HCEC 1CT (cell line): ENCODE results near the gene ARL4A.
"Not testable (repeated sequence)": the region's sequence is repeated elsewhere in the genome, so short reads cannot be mapped to it uniquely, and the experiment has no call there.

Source experiments
- DNase-seq: peaks from one replicate; pipeline ENCODE4 v3.0.0-alpha.2; 2017

Gene ARL4A

GRCh38 chr7:12670000-12670729, 17.3 kb upstream of the ARL4A start:
- peak; percentile 77 for DNase-seq

- peak; percentile 21 for DNase-seq
Measured at GRCh38 chr7:12670743-12671520, 16.5 kb upstream of the ARL4A start.

DNA sequence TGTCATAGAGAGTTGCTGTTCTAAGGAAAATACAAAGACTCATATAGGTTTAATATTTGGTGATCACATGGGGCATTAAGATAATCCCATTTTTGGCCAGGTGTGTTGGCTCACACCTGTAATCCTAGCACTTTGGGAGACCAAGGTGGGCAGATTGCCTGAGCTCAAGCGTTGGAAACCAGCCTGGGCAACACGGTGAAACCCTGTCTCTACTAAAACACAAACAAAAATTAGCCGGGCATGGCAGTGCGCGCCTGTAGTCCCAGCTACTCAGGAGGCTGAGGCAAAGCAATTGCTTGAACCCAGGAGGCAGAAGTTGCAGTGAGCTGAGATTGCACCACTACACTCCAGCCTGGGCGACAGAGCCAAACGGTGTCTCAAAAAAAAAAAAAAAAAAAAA, 14.0 kb upstream of the ARL4A start:
- DNase-seq, result not testable (repeated sequence)

DNA sequence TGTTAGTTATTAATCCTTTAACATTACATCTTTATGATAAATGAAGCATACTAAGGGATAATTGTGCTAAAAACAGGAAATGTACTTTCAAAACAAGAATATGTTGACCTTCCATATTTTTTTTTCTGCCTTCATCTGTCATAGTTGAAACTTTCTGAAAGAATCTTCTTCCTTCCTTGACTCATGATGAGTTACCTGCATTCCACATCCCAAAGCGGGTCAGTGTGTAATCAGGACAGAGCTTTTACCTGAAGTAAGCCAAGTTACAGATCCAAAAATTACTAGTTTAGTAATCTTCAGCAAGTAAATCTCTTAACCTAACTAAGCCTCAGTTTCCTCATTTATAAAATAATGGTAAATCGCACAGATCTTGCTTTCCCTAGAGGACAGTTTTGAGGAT, 13.4 kb upstream of the ARL4A start:
- DNase-seq, result no peak

GRCh38 chr7:12674861-12675260, 12.6 kb upstream of the ARL4A start:
- peak; percentile 54 for DNase-seq

DNA sequence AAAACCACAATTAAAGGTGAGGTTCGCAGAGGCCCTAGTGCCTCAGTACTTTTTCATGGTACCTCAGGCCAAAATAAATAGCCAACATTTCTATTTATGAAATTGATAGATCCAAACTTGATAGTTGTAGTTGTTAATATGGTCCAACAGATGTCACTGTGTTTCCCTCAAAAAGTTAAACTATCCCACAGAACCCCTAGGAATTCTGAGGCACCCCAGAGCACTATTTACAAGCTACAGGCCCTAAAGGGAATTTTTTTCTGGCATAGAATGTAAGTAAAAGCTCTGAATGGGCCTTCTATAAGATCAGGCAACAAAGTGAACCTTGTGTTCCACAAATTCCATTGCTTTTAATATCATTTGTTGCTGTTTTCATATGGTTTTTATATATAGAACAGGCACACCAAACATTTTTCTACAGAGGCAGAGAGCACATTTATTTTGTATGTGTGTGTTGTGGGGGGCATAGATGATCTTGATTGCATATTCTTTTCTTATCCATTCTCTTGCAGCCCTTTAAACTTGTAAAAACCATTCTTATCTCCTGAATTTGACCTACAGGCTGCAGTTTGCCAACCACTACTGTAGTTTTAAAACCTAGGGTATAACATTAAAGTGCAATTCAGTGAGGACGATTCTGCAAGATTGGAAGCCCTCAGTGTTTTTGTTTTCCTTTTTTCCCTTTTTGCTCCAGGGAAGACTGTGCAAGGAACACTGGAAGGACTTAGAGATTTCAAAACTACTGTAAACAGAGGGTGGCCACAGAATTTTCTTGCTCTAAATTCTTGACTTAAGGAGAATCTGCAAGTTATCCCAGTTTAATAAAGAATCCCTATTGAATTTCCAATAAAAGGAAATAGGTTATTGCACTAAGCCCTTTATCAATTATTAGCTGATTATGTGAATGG, 3.5 kb upstream of the ARL4A start:
- DNase-seq, result peak; percentile 60

DNA sequence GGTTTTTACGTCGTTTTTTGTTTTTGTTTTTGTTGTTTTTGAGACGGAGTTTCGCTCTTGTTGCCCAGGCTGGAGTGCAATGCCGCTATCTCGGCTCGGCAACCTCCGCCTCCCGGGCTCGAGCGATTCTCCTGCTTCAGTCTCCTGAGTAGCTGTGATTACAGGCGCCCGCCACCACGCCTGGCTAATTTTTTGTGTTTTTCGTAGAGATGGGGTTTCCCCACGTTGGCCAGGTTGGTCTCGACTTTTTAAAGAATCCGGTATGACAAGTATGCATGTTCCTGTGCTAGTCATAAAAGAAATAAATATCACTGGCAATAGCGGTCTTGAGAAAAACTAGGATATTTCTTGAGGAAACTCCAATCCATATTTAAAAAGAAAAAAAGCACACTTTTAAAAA, 2.7 kb upstream of the ARL4A start:
- no peak for DNase-seq

DNA sequence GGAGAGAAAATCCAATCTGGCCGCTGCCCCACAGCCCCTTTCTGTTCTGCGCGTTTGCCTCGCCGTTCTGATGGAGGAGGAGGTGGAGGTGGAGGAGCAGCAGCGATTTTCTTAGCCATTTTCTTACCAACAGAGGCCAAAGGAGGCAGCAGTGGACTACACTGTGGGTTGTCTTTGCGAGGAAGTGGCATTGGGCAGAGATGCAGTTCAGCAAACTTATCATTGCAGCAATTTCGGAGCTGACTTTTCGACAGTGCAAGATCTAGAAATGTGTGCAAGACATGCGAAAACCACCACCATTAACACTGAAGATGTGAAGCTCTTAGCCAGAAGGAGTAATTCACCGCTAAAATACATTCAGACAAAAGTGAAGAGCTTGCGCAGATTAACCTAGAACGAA, 1.9 kb upstream of the ARL4A start:
- peak; percentile 30 for DNase-seq

GRCh38 chr7:12686234-12686890, 1.1 kb upstream of the ARL4A start:
- DNase-seq, result peak; percentile 96

- no peak for DNase-seq
Measured at GRCh38 chr7:12687718-12688171, 312 bp downstream of the ARL4A start.

DNA sequence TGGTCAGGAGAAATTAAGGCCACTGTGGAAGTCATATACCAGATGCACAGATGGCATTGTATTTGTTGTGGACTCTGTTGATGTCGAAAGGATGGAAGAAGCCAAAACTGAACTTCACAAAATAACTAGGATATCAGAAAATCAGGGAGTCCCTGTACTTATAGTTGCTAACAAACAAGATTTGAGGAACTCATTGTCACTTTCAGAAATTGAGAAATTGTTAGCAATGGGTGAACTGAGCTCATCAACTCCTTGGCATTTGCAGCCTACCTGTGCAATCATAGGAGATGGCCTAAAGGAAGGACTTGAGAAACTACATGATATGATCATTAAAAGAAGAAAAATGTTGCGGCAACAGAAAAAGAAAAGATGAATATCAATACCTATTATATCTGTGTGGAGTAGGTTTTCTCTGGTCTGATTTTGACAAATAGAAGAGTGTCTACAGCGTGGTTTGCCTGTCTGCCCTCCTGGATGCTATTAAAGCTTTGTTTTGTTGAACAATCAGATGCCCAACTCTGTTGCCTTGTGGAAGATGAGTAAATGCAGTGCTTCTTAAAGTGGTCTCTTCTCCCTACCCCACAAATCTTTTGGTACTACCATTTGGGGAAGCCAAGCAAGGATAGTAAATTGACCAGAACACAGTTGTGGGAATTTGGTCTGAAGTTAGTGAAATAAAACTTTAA, 1.2 kb downstream of the ARL4A start:
- DNase-seq, result not testable (repeated sequence)

- DNase-seq, result no peak
Measured at GRCh38 chr7:12689451-12689850, 2.0 kb downstream of the ARL4A start.

DNA sequence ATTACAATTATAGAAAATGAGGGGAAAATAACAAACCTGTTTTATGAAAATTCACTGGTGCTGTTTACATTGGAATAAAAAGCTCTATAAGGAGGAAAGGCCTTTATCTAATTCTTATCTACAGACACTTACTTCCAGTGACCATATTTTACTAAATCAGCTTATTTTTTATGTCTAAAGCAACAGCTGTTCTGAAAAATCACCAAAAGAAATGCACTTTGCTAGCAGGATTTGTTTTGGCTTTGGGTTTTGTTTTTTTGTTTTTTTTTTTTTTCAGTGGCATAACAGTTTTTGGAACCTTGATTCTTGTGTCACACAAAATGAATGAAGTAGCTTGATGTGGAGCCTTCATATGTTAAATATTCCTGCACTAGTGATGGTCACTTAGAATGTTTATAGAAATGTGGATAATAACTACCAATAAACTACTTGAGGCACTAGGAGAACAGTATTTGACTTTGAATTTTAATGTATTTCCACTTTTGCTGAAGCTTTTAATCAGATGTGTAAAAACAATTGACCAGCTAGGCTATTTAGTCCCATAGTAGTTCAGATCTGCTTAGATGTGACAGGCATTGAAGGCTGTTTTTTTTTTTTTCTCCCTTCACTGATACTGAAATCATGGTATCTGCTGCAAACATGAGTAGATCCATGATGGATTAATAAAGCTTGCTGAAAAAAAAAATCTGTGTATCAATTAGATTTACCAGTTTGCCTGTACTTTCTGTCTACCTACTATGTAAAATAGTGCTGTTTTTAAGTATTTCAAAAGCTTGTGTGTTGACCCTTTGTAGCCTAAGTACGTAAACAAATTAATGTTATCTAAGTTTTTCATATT, 2.8 kb downstream of the ARL4A start:
- DNase-seq, result no peak

GRCh38 chr7:12691388-12691787, 4.0 kb downstream of the ARL4A start:
- not testable (repeated sequence) for DNase-seq

- no peak for DNase-seq
Measured at GRCh38 chr7:12692035-12692434, 4.6 kb downstream of the ARL4A start.

GRCh38 chr7:12692479-12693259, 5.2 kb downstream of the ARL4A start:
- DNase-seq, result no peak

- no peak for DNase-seq
Measured at GRCh38 chr7:12694817-12695216, 7.4 kb downstream of the ARL4A start.

DNA sequence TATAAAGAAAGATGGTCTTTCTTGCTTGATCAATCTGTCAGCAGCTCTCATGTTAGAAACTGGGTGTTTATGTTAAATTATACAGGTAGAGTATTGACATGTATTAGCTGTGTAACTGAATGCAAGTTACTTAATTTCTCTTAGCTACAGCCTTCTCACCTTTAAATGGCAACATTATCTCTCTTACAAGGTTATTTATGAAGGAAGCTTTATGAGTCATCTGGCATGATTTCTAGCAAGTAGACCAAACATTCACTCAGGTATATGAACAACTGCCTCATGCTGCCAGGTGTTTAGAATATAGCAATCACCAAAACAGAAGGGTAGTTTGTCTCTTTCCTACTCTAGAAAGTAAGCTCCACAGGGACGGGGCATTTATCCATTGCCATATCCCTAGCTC, 8.5 kb downstream of the ARL4A start:
- DNase-seq, result no peak

DNA sequence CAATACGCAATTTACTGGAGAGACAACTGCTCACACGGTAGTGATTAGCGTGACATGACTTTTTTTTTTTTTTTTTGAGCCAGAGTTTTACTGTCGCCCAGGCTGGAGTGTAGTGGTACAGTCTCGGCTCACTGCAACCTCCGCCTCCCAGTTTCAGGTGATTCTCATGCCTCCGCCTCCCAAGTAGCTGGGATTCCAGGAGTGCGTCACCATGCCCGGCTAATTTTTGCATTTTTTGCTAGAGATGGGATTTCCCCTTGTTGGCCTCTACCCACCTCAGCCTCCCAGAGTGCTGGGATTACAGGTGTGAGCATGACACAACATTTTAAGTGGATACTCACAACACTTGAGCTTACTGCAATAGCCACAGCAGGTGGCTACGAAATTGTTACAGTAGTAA, 11.9 kb downstream of the ARL4A start:
- no peak for DNase-seq

- no peak for DNase-seq
Measured at GRCh38 chr7:12701433-12701832, 14.0 kb downstream of the ARL4A start.
